Measurements from ENCODE around the gene PPM1G.
"Not testable (repeated sequence)": the region's sequence is repeated elsewhere in the genome, so short reads cannot be mapped to it uniquely, and the experiment has no call there.

Gene PPM1G

DNA sequence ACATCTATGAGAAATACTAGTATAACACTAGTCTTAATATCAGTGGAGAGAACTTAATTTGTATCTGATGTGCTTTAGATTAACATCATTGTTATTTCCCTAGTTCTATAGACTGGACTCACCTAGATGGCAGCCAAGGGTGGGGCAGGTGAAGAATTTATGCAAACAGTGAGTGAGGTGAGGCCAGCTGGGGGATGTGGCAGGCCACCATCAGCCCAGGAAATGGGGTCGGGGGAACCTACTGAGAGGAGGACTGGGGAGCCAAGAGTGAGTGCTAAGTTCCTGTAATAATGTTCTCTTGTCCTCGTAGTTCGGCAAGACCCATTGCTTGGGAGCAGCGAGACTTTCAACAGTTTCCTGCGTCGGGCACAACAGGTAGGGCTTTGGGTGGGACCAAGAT is 36.5 kb downstream of the PPM1G start:
- DNase-seq, result no peak

DNA sequence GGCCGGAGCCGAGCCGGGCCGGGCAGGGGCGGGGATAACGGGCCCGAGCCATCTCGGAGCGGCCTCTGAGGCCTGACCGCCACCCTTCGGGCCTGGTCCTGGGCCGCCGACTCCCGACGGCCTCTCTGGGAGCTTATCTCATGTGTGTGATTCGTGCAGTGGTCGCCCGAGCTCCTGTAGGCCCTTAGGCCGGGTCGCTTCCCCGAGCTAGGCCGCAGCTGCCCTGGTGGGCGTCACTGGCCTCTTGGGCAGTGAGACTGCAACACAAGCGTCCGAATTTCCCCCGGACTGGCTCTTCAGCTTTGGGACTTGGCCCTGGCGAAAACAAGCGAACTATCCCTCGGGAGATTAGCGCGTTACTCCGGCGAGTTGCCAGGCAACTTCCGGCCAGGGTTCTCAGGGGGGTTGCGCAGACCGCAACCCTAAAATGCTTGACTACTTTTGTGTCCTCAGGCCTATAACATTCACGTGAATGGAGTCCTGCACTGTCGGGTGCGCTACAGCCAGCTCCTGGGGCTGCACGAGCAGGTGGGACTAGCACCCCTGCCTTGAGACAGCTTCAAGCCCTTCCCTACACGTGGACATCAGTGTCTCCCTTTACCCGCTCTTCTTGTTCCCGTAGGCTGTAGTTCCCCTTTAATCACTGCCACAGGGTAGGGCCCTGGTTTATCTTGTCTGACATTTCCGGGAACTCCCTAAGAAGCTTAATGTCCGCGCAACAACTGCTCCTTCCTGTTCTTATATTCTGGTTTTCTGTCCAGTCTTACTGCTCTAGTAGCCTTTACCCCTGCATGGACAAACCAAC is 38.4 kb downstream of the PPM1G start:
- no peak for DNase-seq

DNA sequence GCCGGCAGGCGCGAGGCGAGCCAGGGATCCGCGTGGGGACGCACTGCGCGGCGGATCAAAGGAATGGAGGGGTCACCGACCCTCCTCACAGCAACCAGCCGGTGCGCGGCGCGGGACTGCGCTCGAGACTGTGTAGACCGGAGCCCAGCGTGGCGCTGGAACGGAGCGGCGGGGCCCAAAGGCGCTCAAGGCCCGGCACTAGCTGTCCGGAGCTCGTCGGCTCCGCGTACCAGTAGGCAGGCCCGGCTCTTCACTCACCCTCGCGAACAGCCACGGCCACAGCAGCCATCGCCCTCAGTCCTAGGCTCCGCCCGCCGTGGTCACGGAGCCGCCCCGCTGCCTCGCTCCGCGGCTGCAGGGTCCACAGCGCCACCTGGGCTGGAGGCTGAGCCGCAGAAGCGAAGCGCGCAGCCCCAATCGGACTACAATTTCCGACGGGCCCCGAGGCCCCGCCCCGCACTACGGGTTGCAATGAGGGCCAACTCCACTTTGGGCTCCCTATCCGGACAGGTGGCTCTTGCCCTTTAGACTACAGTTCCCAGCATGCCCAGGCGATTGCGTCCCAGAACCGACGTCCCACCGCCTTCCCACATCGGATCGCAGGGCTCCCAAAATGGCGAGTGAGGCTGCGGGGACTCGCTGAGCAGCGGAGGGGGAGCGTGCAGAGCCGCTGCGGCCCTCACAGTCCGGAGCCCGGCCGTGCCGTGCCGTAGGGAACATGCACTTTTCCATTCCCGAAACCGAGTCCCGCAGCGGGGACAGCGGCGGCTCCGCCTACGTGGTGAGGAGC is 39.2 kb downstream of the PPM1G start, which contains the start of the genes EIF2B4 and SNX17:
EIF2B4 (minus strand) TSS at position 313 of the 790 bp plus-strand sequence; CDS start at position 289, 24 bp downstream.
SNX17 (plus strand) TSS at position 591 of the 790 bp plus-strand sequence; CDS start at position 719, 128 bp downstream.
- peak; percentile 80 for DNase-seq

DNA sequence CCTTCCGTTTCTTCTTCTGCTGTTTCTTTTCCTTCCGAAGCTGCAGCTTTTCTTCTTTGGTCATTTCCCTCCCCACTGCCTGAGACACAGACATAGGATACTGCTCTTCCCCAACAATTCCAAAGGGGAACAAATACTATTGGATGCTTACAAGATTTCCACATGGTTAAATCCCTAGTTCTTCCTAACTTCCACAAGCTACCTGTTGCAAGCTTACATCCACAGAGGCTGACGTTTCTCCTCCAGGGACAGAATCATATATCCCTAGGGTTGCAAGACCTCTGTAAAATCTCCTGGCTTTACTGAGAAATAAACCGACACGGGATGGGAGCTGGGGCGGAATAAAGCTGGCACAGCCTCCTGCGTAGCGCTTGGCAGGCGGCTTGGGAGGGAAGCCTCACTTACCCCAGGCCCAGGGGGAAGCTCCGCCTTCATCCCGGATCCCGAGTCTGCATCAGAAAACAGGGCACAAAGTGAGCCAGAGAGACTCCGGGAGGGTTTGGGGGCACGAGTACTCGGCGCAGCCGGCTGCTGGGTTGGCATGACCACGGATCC is 39.8 kb downstream of the PPM1G start:
- no peak for DNase-seq

DNA sequence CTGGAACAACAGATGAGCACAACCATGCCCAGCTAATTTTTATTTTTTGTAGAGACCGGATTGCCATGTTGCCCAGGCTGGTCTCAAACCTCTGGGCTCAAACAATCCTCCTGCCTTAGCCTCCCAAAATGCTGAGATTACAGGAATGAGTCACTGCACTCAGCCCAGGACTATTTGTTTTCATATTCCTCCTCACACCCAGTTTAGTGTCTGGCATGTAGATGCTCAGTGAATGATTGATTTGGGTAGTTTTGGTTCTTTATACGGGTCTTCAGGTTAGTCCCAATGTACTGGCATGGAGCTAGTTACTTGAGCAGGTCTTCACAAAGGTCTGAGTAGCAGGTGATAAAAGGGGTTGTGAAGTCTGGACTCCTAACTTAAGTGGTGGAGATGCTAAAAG is 45.5 kb downstream of the PPM1G start:
- no peak for DNase-seq

DNA sequence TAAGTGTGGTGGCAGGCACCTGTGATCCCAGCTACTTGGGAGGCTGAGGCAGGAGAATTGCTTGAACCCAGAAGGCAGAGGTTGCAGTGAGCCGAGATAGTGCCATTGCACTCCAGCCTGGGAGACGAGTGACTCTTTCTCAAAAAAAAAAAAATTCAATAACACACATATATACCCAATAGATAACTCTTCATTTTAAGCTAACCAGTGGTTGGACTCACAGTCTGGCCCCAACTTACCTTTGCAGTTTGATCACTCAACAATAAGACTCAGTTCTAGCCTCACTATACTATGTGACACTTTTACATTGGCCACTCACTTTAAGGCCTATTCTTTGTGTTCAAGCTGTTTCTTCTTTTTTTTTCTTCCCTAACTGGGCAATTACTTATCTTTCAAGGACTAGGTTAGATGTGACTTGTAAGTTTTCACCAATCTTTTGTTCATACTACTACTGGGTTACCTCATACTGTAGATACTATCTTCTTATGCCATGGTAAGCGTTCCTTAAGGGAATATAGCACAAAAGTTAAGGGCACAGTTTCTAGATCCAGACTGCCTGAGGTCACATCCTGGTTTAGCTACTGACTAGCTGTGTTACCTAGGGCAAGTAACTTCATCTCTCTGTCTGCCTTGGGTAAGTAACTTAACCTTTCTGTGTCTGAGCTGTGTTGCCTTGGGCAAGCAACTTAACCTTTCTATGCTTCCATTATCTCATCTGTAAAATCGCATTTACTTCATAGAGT is 46.5 kb downstream of the PPM1G start:
- DNase-seq, result no peak

DNA sequence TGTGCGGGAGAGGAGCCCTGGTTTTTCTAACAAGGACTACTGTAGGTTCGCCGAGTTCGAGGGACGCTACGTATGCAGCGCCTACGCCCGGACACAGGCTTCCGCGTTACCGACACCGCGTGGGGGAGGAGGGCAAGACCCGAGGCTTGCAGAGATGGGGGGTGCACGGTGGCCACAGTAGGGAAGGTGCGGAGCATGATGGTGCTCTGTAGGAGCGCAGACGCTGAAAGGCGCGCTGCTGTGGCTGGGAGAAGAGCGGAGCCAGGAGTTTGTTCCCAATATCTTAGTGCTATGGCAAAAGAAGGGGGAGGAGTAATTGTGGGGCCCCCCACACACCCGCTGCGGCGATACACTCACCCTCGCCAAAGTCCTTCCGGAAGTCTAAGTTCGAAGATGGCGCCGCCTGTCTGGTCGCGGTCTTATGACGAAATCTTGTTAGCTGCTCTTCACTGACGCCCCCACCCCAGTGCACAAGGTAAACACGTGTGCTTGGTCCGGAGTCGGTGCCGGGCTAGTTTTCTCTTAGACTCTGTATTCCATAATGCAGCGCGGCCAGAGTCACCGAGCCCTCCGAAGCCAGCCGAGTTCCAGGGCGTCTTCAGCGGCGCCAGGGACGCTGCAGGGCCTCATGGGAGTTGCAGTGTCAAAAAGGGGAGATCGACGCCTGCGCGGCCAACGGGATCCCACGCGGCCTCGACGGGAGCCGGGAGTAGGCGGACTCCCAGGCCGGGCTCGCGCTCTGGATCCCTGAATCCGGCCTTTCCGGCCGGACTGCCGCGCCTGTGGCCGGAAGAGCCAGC is 52.8 kb downstream of the PPM1G start, which contains the start of gene GTF3C2:
GTF3C2 (minus strand) TSS at position 383 of the 800 bp plus-strand sequence. CDS start 13,210 bp downstream, outside the sequence.
- peak; percentile 66 for DNase-seq

DNA sequence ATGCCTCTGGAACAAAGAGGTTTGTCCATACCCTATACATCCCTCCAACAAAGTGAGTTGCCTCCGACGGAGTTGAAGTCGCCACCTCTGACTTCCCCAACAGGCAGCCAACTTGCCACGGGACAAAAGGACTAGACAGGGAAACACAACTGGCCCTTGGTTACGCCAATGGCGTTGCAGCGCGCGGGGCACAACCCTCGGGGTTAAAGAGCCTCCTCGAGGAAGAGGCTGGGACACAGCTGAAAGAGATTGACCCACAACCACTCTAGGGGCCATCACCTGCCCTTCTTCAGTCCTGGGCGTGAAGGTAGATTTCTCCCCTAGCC is 53.4 kb downstream of the PPM1G start:
- no peak for DNase-seq

DNA sequence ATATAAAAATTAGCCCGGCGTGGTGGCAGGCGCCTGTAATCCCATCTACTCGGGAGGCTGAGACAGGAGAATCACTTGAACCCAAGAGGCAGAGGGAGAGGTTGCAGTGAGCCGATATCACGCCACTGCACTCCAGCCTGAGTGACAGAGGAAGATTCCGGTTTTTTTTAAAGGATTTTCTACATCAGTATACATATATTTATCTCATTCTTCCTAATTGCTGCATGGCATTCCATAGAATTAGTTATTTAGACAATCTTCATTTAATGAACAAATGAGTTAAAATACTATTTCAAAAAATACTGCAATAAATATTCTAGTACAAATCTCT is 54.8 kb downstream of the PPM1G start:
- DNase-seq, result no peak

DNA sequence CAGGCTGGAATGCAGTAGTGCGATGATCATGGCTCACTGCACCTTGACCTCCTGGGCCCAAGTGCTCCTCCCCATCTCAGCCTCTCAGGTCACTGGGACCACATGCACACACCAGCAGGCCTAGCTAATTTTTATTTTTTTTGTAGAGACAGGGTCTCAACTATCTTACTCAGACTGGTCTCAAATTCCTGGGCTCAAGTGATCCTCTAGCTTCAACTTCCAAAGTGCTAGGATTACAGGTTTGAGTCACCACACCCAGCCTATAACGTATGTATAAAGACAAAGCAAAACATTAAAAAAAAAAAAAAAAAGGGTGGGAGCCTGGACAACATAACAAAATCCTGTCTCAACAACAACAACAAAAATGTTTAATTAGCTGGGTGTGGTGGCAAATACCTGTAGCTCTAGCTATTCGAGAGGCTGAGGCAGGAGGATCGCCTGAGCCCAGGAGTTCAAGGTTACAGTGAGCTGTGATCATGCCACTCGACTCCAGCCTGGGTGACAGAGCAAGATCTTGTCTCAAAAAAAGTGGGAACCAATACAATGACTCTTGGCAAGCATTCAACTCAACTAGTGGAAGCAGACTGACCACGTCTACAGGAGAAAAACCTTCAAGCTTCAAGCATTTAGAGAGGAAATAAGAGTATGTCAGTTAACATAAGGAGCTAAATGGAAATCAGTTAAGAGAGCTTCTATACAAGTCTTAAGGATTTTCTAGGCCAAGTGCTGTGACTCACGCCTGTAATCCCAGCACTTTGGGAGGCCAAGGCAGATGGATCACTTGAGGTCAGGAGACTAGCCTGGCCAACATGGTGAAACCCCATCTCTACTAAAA is 55.4 kb downstream of the PPM1G start:
- DNase-seq, result no peak

DNA sequence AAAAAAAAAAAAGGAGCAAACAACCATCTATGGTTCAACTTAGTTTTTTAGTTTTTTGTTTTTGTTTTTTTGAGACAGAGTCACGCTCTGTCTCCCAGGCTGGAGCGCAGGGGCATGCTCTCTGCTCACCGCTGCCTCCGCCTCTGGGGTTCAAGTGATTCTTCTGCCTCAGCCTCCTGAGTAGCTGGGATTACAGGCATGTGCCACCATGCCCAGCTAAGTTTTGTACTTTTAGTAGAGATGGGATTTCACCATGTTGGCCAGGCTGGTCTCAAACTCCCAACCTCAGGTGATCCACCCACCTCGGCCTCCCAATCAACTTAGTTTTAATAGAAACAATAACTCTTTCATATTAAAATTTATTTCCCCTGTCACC is 56.0 kb downstream of the PPM1G start:
- not testable (repeated sequence) for DNase-seq

DNA sequence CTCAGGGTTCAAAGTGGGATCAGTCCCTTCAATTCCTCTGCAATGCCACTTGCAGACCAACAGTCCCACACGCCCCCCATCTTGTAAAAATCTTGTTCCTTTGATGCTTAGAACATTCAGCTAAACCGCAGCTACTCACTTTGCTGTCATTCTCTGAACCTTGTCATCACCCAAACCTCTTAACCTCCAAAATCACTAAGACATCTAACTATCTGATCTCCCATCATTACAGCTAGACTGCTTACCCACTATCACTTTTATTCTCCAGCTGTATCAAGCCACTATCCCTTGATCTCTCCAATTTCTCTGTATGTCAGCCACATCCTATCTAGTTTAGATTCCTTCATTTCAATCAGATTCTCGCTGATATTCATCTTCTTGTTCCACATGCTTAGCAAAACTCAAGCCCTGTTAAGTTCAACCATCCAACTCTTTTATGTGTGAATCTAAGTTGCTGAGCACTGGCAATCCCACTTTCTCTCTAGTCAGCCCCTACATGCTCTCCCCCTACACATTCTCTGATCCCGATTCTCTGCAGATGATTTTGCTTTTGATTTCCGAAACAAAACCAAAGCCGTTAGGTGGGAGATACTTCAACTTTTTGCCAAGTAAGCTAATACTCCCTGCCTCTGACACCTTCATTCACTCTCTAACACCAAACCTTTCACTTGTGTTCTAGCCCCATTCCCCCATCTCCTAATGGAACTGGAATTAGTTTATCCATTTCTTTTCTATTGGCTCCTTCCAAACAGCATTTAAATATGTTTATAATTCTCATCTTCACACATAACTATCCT is 57.4 kb downstream of the PPM1G start:
- DNase-seq, result no peak

DNA sequence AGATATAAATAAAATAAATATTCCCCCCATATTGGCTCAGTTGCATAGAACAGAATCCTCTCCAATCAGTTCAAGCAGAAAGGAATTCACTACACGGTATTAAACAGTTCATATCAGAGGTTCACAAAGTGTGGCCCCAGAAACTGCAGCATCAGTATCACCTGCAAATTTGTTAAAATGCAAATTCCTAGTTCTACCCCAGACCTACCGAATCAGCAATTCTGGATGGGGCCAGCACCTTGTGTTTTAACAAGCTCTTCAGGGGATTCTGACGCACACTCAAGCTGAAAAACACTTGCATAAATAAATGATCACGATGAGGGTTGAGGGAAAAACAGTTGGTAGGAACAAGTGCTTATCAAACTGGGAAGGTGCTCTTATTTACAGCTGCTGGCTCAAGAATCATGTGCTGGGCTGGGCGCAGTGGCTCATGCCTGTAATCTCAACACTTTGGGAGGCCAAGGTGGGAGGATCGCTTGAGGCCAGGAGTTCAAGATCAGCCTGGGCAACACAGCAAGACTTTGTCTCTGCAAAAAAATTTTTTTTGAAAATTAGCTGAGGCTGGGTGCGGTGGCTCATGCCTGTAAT is 59.2 kb downstream of the PPM1G start:
- no peak for DNase-seq

DNA sequence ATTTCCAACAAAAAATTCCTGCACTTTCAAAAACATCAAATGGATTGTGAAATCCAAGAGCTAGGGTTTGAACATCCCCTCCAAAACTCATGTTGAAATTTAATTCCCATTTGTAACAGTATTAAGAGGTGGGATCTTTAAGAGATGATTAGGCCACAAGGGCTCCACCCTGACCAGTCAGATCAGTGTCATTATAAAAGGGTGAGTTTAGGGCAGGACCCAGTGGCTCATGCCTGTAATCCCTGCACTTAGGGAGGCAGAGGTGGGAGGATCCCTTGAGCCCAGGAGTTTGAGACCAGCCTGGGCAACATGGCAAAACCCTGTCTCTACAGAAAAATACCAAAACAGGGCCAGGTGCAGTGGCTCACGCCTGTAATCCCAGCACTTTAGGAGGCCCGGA is 61.8 kb downstream of the PPM1G start:
- no peak for DNase-seq

DNA sequence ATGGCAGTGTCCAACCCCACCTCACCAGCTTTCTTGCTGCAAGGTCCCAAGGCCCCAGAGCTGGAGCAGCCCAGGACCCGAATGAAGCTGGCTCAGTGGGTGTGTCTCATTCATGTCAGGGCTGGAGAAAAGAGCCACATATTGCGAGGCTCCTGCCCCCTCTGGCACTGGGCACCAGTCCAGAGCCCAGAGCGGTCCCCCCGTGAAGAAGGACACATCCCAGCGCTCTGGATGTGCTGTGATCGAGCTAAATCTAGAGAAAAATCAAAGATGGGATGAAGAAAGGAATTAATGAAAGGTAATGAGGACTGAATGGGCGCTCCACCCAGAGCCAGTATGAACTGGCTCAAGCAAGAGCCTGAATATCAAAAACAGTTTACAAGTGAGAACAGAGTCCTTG is 73.2 kb downstream of the PPM1G start:
- DNase-seq, result no peak

DNA sequence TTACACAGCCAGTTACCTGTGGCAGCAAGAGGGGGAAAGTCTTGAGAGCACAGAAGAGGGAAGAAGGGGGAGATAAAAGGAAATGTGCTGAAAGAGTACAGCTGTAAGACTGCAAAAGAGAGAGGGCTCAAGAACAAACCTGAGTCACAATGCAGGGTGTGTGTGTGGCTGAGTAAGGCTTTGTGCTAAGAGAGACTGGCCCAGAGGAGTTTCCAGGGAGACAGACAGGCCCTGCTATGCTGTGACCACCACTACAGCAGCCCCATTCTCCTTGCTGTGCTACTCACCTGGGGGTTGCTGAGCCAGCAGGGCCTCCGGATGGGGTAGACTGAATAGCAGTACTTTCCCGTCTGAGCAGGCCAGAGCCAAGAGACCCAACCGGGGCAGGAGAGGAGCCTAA is 74.1 kb downstream of the PPM1G start:
- no peak for DNase-seq

Data from NCI-H1436 treated with DMSO at 0.1 percent for 48 hours (cell line).